HG03558 (cell line): ENCODE measurements around the gene IL1RAPL1.

Source experiments
- ATAC-seq: cut with Tn5 transposase; IDR thresholded peaks from one replicate; pipeline ENCODE4 v1.9.1; 2021; ENCODE audit warnings: moderate number of reproducible peaks; ENCODE audit not compliant: unreplicated experiment; ENCODE audit errors: extremely low read depth

Gene IL1RAPL1

GRCh38 chrX:29813174-29813573, 1225.9 kb downstream of the IL1RAPL1 start:
- ATAC-seq = no peak

- ATAC-seq = no peak
Observed at GRCh38 chrX:29824176-29824906, 1237.1 kb downstream of the IL1RAPL1 start.

GRCh38 chrX:29826742-29827141, 1239.5 kb downstream of the IL1RAPL1 start:
- no peak for ATAC-seq

- no peak for ATAC-seq
Observed at GRCh38 chrX:29834311-29834710, 1247.1 kb downstream of the IL1RAPL1 start.

GRCh38 chrX:29834764-29835163, 1247.5 kb downstream of the IL1RAPL1 start:
- no peak for ATAC-seq

- ATAC-seq = no peak
Observed at GRCh38 chrX:29841750-29842149, 1254.5 kb downstream of the IL1RAPL1 start.

- ATAC-seq = no peak
Observed at GRCh38 chrX:29842552-29842951, 1255.3 kb downstream of the IL1RAPL1 start.

GRCh38 chrX:29851857-29852605, 1264.8 kb downstream of the IL1RAPL1 start:
- ATAC-seq = no peak

GRCh38 chrX:29852767-29853166, 1265.5 kb downstream of the IL1RAPL1 start:
- no peak for ATAC-seq

- ATAC-seq = no peak
Observed at GRCh38 chrX:29858714-29859113, 1271.5 kb downstream of the IL1RAPL1 start.

- no peak for ATAC-seq
Observed at GRCh38 chrX:29862126-29862677, 1275.0 kb downstream of the IL1RAPL1 start.

GRCh38 chrX:29867971-29868370, 1280.7 kb downstream of the IL1RAPL1 start:
- ATAC-seq = no peak

GRCh38 chrX:29869837-29870236, 1282.6 kb downstream of the IL1RAPL1 start:
- no peak for ATAC-seq

- ATAC-seq = no peak
Observed at GRCh38 chrX:29870608-29871007, 1283.4 kb downstream of the IL1RAPL1 start.

GRCh38 chrX:29872831-29873230, 1285.6 kb downstream of the IL1RAPL1 start:
- ATAC-seq = no peak

GRCh38 chrX:29876733-29877132, 1289.5 kb downstream of the IL1RAPL1 start:
- no peak for ATAC-seq

GRCh38 chrX:29880977-29881376, 1293.7 kb downstream of the IL1RAPL1 start:
- ATAC-seq = no peak

- ATAC-seq = no peak
Observed at GRCh38 chrX:29890004-29890403, 1302.8 kb downstream of the IL1RAPL1 start.

- ATAC-seq = no peak
Observed at GRCh38 chrX:29890646-29891200, 1303.5 kb downstream of the IL1RAPL1 start.

GRCh38 chrX:29902004-29902403, 1314.8 kb downstream of the IL1RAPL1 start:
- no peak for ATAC-seq

GRCh38 chrX:29903360-29903759, 1316.1 kb downstream of the IL1RAPL1 start:
- ATAC-seq = no peak
